Neural cell (in vitro differentiated cells): ENCODE data around the gene SLC24A5. TPM values are rescaled to one million over a fixed set of nuclear protein-coding genes. Genes with fewer than 3 reads are reported as not detected.

Experiments used
- H2AFZ ChIP-seq: fragments of 200-600, 300-800 bp; sonication (generic), shearing (Covaris generic); 2 replicates; pipeline ENCODE4 v1.6.0; 2014; ENCODE audit warnings: low read depth, mild to moderate bottlenecking, antibody characterized with exemption, low read length, moderate library complexity
- H3F3A ChIP-seq: fragments of 200-600 bp; shearing (Covaris generic); 2 replicates; pipeline ENCODE4 v1.6.1; 2016; ENCODE audit warnings: mild to moderate bottlenecking, moderate library complexity, mixed read lengths, antibody characterized with exemption, low read length; ENCODE audit not compliant: insufficient read depth, poor library complexity, severe bottlenecking
- H3K27ac ChIP-seq: fragments of 200-600, 300-800 bp; sonication (generic), shearing (Covaris generic); 2 replicates; pipeline ENCODE4 v1.5.1; 2014; ENCODE audit warnings: mild to moderate bottlenecking, low read length, moderate library complexity
- H3K27me3 ChIP-seq: fragments of 300-800, 200-600 bp; sonication (generic), shearing (Covaris generic); 2 replicates; pipeline ENCODE4 v1.6.0; 2014; ENCODE audit warnings: mild to moderate bottlenecking, low read depth, low read length, moderate library complexity; ENCODE audit not compliant: insufficient read depth
- H3K36me3 ChIP-seq: fragments of 300-800, 200-600 bp; sonication (generic), shearing (Covaris generic); 2 replicates; pipeline ENCODE4 v1.5.1; 2014; ENCODE audit warnings: mild to moderate bottlenecking, antibody characterized with exemption, low read length, moderate library complexity; ENCODE audit not compliant: insufficient read depth
- H3K4me2 ChIP-seq: fragments of 300-800, 200-600 bp; sonication (generic), shearing (Covaris generic); 2 replicates; pipeline ENCODE4 v1.6.0; 2014; ENCODE audit warnings: mild to moderate bottlenecking, low read length
- H3K4me3 ChIP-seq: fragments of 300-800, 200-600 bp; sonication (generic), shearing (Covaris generic); 2 replicates; pipeline ENCODE4 v1.5.1; 2014; ENCODE audit warnings: mild to moderate bottlenecking, low read length, moderate library complexity
- H3K79me2 ChIP-seq: fragments of 200-600 bp; shearing (Covaris generic); replicated peaks from 2 replicates; pipeline ENCODE4 v1.6.0; 2014; ENCODE audit warnings: mild to moderate bottlenecking, low read length, moderate library complexity; ENCODE audit not compliant: insufficient read depth
- H3K9ac ChIP-seq: fragments of 300-800, 200-600 bp; sonication (generic), shearing (Covaris generic); 2 replicates; pipeline ENCODE4 v1.6.1; 2016; ENCODE audit warnings: mild to moderate bottlenecking, low read length, mixed read lengths
- H3K9me2 ChIP-seq: fragments of 200-600 bp; shearing (Covaris generic); 2 replicates; pipeline ENCODE4 v1.6.1; 2016; ENCODE audit warnings: mild to moderate bottlenecking, low read length, mixed read lengths; ENCODE audit not compliant: insufficient read depth
- H3K9me3 ChIP-seq: fragments of 200-600, 300-800 bp; sonication (generic), shearing (Covaris generic); 2 replicates; pipeline ENCODE4 v1.6.1; 2016; ENCODE audit warnings: mild to moderate bottlenecking, mixed run types, low read length, moderate library complexity, mixed read lengths
- H4K20me1 ChIP-seq: fragments of 200-600 bp; shearing (Covaris generic); 2 replicates; pipeline ENCODE4 v1.6.1; 2016; ENCODE audit warnings: mild to moderate bottlenecking, mixed run types; ENCODE audit not compliant: insufficient read depth
- EP300 ChIP-seq: fragments of 450-650 bp; conservative IDR thresholded peaks from 2 replicates; pipeline ENCODE4 v1.6.1; 2014; ENCODE audit warnings: antibody characterized with exemption, mild to moderate bottlenecking, moderate library complexity; ENCODE audit not compliant: poor library complexity, severe bottlenecking
- EZH2 ChIP-seq: fragments of 200-600, 300-800 bp; shearing (Covaris generic), sonication (generic); IDR thresholded peaks from 2 replicates; pipeline ENCODE4 v1.6.1; 2014; ENCODE audit warnings: antibody characterized with exemption, low read length, borderline replicate concordance, mild to moderate bottlenecking; ENCODE audit not compliant: insufficient read depth, poor library complexity, severe bottlenecking
- MXI1 ChIP-seq: fragments of 450-650 bp; conservative IDR thresholded peaks from 2 replicates; pipeline ENCODE4 v1.6.1; 2014; ENCODE audit warnings: antibody characterized with exemption, mild to moderate bottlenecking; ENCODE audit not compliant: poor library complexity, severe bottlenecking
- POLR2AphosphoS5 ChIP-seq: IDR thresholded peaks from 2 replicates; pipeline ENCODE4 v1.6.1; 2012
- RAD21 ChIP-seq: fragments of 450-650 bp; conservative IDR thresholded peaks from 2 replicates; pipeline ENCODE4 v1.6.1; 2014; ENCODE audit warnings: antibody characterized with exemption, mild to moderate bottlenecking, moderate library complexity
- SMC3 ChIP-seq: fragments of 450-650 bp; conservative IDR thresholded peaks from 2 replicates; pipeline ENCODE4 v1.6.1; 2014; ENCODE audit warnings: antibody characterized with exemption, mild to moderate bottlenecking, moderate library complexity; ENCODE audit not compliant: poor library complexity
- TAF1 ChIP-seq: IDR thresholded peaks from 2 replicates; pipeline ENCODE4 v1.6.1; 2012; ENCODE audit warnings: low read depth
- polyA plus RNA-seq: library from polyadenylated mRNA; depleted of rRNA; stranded (reverse); fragments of >200 nt; gene quantifications from 2 replicates; pipeline ENCODE4 v1.2.3, GENCODE V29; 2014
- TF ChIP-seq, protein P1 (sequence below): IDR thresholded peaks from 2 replicates; pipeline ENCODE4 v1.6.1; 2012; ENCODE audit warnings: borderline replicate concordance
- TF ChIP-seq, protein P2 (sequence below): fragments of 450-650 bp; IDR thresholded peaks from 2 replicates; pipeline ENCODE4 v1.5.1; 2014; ENCODE audit warnings: antibody characterized with exemption, mild to moderate bottlenecking, moderate library complexity; ENCODE audit not compliant: poor library complexity, severe bottlenecking

SLC24A5 gene
- polyA plus RNA-seq, 1 donor from 2014 or later: 0.78 TPM

DNA sequence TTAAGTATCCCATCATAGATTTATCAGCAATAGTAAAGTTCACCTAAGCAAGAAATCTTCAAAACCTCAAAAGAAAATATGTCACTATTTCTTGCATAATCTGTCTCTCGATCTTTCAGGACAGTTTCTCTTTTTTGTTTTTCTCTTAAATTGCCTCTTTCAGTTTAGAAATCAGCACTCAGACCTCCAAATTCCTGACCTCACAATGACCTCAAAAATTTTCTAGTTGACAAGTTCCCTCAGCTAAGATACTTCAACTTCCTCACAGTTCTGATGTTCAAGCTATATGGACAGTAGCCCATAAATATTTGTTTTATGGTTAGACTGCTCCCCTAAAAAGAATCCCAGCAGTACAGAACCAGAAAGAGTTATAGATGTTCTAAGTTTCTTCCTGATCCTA lies 24.1 kb downstream of the SLC24A5 start:
- no peaks in the 10 kb centered on the region for H4K20me1 ChIP-seq
- H3K4me2 ChIP-seq: no peak overlapping the region
- no peak for TF ChIP-seq SMC3
- TF ChIP-seq RAD21: no peak
- no peak for TF ChIP-seq MXI1
- TF ChIP-seq, protein P1, sequence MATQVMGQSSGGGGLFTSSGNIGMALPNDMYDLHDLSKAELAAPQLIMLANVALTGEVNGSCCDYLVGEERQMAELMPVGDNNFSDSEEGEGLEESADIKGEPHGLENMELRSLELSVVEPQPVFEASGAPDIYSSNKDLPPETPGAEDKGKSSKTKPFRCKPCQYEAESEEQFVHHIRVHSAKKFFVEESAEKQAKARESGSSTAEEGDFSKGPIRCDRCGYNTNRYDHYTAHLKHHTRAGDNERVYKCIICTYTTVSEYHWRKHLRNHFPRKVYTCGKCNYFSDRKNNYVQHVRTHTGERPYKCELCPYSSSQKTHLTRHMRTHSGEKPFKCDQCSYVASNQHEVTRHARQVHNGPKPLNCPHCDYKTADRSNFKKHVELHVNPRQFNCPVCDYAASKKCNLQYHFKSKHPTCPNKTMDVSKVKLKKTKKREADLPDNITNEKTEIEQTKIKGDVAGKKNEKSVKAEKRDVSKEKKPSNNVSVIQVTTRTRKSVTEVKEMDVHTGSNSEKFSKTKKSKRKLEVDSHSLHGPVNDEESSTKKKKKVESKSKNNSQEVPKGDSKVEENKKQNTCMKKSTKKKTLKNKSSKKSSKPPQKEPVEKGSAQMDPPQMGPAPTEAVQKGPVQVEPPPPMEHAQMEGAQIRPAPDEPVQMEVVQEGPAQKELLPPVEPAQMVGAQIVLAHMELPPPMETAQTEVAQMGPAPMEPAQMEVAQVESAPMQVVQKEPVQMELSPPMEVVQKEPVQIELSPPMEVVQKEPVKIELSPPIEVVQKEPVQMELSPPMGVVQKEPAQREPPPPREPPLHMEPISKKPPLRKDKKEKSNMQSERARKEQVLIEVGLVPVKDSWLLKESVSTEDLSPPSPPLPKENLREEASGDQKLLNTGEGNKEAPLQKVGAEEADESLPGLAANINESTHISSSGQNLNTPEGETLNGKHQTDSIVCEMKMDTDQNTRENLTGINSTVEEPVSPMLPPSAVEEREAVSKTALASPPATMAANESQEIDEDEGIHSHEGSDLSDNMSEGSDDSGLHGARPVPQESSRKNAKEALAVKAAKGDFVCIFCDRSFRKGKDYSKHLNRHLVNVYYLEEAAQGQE: no peak
- TF ChIP-seq EZH2: no peak
- TF ChIP-seq POLR2AphosphoS5: no peak
- no peak for TF ChIP-seq EP300
- TF ChIP-seq, protein P2, sequence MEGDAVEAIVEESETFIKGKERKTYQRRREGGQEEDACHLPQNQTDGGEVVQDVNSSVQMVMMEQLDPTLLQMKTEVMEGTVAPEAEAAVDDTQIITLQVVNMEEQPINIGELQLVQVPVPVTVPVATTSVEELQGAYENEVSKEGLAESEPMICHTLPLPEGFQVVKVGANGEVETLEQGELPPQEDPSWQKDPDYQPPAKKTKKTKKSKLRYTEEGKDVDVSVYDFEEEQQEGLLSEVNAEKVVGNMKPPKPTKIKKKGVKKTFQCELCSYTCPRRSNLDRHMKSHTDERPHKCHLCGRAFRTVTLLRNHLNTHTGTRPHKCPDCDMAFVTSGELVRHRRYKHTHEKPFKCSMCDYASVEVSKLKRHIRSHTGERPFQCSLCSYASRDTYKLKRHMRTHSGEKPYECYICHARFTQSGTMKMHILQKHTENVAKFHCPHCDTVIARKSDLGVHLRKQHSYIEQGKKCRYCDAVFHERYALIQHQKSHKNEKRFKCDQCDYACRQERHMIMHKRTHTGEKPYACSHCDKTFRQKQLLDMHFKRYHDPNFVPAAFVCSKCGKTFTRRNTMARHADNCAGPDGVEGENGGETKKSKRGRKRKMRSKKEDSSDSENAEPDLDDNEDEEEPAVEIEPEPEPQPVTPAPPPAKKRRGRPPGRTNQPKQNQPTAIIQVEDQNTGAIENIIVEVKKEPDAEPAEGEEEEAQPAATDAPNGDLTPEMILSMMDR: no peak
- TF ChIP-seq TAF1: no peak
- no peak overlapping the region for H2AFZ ChIP-seq
- no peak overlapping the region for H3K27ac ChIP-seq
- no peaks in the 10 kb centered on the region for H3K9me3 ChIP-seq
- no peak overlapping the region for H3K4me3 ChIP-seq
- H3K36me3 ChIP-seq: peaks cover 3% of the 10 kb centered on the region
- no peak overlapping the region for H3K9ac ChIP-seq
- no peaks in the 10 kb centered on the region for H3F3A ChIP-seq
- no peaks in the 10 kb centered on the region for H3K79me2 ChIP-seq
- H3K9me2 ChIP-seq: no peaks in the 10 kb centered on the region
- no peaks in the 10 kb centered on the region for H3K27me3 ChIP-seq

DNA sequence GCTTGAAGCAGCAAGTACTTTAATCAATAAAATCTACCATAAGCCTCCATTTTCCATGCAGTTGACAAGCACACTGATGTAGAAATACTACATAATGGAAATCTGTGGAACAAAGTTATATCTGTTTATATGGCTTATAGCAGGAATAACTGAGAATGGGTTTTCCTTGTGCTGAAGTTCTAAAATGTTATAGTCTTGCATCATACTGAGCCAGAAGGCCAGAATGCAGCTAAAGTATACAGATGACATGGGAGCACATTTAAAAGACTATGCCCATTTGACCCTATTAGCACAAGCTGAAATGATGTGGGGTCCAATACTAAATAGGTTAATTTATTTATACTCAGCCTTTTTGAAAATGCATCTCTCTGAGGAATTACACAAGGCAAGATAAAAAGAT lies 25.1 kb downstream of the SLC24A5 start:
- H3K4me2 ChIP-seq: no peak overlapping the region
- no peak overlapping the region for H2AFZ ChIP-seq
- no peaks in the 10 kb centered on the region for H3F3A ChIP-seq
- no peak overlapping the region for H3K9ac ChIP-seq
- peaks cover 6% of the 10 kb centered on the region for H3K36me3 ChIP-seq
- no peak overlapping the region for H3K4me3 ChIP-seq
- no peaks in the 10 kb centered on the region for H3K27me3 ChIP-seq
- TF ChIP-seq RAD21: no peak
- no peak for TF ChIP-seq TAF1
- no peak for TF ChIP-seq POLR2AphosphoS5
- TF ChIP-seq EP300: no peak
- no peak for TF ChIP-seq MXI1
- TF ChIP-seq, protein P2: no peak
- TF ChIP-seq, protein P1: no peak
- TF ChIP-seq EZH2: no peak
- no peak for TF ChIP-seq SMC3
- H4K20me1 ChIP-seq: no peaks in the 10 kb centered on the region
- no peaks in the 10 kb centered on the region for H3K9me2 ChIP-seq
- no peak overlapping the region for H3K27ac ChIP-seq
- no peaks in the 10 kb centered on the region for H3K79me2 ChIP-seq
- H3K9me3 ChIP-seq: no peaks in the 10 kb centered on the region
